Measurements from ENCODE around the gene GPRC5B.

DNA sequence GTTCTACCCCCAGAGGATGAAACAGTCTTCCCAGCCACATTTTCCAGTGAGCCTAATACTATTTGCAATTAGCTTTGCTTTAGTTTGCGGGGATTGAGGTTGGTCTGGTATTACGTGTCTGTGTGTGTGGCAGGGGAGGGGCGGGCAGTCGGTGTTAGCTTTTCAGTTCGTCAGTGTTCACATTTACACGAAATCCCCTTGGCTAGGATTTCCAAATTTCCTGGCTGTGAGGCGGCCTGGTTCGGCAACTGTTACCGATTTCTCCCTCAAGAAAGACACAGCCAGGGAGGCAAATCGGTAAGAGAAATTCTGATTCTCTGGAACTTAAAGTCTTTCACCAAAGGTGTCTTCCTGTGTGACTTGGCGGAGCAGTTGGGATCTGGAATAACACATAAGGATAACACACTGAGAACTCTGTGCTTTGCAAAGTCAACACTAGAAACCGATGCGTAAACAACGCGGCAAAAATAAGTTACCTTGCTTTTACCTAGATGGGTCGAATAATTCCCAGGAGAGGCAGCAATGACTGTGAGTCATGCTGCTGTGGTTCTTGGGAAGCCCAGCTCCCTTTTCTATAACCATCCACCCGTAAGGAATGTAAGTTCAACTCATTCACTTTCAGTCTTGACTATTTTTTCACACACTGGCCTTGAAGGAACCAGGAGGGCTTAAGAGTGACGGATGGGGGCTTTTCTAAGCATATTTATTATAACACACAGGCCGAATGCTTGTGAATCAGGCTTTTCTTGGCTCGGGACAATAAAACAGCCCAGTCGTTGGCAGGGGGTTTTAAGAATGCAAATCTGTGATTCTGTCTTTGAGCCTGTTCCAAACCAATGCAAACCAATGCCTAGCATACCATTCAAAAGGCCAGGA is 24.2 kb downstream of the GPRC5B start:
- TF ChIP-seq, protein P1, sequence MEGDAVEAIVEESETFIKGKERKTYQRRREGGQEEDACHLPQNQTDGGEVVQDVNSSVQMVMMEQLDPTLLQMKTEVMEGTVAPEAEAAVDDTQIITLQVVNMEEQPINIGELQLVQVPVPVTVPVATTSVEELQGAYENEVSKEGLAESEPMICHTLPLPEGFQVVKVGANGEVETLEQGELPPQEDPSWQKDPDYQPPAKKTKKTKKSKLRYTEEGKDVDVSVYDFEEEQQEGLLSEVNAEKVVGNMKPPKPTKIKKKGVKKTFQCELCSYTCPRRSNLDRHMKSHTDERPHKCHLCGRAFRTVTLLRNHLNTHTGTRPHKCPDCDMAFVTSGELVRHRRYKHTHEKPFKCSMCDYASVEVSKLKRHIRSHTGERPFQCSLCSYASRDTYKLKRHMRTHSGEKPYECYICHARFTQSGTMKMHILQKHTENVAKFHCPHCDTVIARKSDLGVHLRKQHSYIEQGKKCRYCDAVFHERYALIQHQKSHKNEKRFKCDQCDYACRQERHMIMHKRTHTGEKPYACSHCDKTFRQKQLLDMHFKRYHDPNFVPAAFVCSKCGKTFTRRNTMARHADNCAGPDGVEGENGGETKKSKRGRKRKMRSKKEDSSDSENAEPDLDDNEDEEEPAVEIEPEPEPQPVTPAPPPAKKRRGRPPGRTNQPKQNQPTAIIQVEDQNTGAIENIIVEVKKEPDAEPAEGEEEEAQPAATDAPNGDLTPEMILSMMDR (IDR thresholded peaks at IDR 0.05): no peak
- no peak for TF ChIP-seq ZFX (IDR thresholded peaks at IDR 0.05; ENCODE audit: borderline replicate concordance)
